Effector CD4-positive, alpha-beta T cell (primary cell): ENCODE measurements around the gene KRTAP1-4. TPM values are rescaled to one million over a fixed set of nuclear protein-coding genes. Genes with fewer than 3 reads are reported as not detected.
"Not testable (repeated sequence)": the region's sequence is repeated elsewhere in the genome, so short reads cannot be mapped to it uniquely, and the experiment has no call there.

Experiments used
- DNase-seq: peaks from one replicate; pipeline ENCODE4 v3.0.0-alpha.2; 2020
- total RNA-seq: gene quantifications from one replicate; lab custom pipeline; 2026; lab: John Stamatoyannopoulos, UW

Gene KRTAP1-4, protein sequence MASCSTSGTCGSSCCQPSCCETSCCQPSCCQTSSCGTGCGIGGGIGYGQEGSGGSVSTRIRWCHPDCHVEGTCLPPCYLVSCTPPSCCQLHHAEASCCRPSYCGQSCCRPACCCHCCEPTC
- total RNA-seq: not detected

DNA sequence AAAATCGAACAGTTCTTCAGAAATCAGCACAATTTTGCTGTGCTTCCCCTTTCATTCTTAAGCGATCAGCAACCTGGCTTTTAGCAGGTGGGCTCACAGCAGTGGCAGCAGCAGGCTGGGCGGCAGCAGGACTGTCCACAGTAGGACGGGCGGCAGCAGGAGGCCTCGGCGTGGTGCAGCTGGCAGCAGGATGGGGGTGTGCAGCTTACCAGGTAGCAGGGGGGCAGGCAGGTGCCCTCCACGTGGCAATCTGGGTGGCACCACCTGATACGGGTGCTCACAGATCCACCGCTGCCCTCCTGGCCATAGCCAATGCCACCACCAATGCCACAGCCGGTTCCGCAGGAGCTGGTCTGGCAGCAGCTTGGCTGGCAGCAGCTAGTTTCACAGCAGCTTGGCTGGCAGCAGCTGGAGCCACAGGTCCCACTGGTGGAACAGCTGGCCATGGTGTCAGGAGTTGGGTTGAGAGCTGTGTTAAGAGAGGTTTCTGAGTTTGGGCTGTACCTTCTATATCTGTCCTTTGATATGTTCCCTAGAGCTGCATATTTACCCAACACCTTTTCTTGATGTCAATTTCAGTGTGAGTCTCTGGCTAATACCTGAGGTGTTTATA, at the start of gene KRTAP1-4:
Gene KRTAP1-4, minus strand, starts transcription at position 563 of the 613 bp plus-strand sequence. Its CDS starts 117 bp downstream, at position 446.
- DNase-seq: no peak

DNA sequence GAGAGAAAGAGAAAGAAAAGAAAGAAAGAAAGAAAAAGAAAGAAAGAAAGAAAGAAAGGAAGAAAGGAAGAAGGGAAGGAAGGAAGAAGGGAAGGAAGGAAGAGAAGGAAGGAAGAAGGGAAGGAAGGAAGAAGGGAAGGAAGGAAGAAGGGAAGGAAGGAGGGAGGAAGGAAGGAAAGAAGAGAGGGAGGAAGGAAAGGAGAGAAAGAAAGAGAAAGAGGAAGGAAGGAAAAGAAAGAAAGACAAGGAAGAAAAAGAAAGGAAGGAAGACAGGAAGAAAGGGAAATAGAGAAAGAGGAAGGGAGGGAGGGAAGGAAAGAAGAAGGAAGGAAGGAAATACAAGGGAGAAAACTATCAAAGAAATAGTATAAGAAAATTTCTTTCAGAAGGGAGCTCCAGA, 46.8 kb upstream of the KRTAP1-4 start:
- DNase-seq: no peak

DNA sequence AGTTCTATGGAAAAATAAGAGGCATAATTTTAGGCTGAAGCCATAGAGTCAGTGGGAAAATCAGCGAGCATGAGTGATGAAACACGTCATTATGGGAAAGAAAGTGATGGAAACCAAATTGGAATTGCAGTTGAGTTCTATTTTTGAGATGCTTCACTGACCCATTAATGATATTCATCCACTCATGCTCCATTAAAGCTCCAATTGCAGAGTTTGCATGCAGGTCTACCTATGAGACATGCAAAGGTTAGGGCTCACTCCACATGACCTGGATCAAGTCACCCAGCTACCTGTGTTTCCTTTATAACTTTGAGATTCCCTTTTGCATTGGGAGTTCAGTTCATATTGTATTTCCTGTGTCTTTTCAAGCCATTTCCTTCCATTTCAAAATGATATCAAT, 43.7 kb upstream of the KRTAP1-4 start:
- no peak for DNase-seq

DNA sequence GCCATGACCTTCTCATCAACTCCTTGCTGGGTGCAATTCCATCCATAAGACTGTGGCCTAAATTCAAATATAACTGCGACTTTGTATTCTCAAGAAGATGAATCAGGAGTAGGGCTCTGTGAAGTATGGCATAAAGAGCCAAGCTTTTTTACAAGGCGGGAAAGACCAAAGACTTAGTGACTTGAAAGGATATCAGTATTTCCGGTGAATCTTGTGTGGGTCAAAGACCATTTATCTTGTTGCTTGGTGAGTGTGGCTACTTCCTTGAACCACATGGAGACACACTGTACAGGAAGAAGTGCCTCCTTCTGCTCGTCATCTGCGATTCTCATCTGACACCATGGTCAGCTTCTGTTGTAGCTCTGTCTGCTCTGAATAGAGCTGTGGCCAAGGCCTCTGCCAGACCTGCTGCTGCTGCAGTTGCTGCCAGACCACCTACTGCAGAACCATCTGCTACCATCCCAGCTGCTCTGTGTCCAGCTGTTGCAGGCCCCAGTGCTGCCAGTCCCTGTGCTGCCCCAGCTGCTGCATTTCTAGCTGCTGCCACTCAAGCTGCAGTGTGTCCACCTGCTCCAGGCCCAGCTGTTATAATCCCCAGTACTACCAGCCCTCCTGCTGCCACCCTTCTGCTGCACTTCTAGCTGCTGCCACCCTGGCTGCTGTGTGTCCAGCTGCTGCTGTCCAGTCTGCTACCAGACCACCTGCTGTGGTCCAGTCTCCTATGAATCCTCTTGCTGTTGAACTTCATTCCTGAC, 41.8 kb upstream of the KRTAP1-4 start:
- no peak for DNase-seq

DNA sequence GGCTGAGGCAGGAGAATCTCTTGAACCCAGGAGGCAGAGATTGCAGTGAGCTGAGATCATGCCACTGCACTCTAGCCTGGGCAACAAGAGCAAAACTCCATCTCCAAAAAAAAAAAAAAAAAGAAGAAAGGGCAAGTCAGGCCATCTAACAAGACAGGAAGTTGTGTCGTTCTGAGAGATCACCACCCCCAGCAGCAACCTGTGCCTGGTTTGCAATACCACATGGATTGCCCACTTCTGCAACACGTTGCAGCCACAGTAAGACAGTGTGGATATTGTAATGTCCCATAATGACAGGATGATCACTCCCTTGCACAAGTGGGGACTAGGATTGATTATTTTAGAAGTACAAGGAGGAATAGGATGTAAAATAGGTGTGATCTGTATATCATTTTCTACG, 39.0 kb upstream of the KRTAP1-4 start:
- no peak for DNase-seq

DNA sequence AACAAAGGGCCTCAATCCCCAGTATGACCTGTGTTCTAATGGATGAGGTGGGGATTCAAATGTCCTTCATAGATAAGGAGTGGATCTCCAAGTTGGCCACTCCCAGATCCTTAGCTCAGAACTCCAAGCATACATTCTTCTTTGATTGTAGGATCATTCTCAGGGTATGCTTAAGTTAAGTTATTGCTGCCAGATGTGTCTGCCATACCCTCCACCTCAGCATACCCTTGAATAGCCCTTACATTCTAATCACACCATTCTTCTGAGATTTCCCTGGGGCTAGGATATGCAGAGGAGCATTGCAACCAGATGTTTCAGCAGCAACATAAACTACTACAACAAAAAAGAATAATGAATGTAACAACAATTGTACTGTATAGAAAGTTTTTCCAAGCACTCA, 37.3 kb upstream of the KRTAP1-4 start:
- DNase-seq: no peak

DNA sequence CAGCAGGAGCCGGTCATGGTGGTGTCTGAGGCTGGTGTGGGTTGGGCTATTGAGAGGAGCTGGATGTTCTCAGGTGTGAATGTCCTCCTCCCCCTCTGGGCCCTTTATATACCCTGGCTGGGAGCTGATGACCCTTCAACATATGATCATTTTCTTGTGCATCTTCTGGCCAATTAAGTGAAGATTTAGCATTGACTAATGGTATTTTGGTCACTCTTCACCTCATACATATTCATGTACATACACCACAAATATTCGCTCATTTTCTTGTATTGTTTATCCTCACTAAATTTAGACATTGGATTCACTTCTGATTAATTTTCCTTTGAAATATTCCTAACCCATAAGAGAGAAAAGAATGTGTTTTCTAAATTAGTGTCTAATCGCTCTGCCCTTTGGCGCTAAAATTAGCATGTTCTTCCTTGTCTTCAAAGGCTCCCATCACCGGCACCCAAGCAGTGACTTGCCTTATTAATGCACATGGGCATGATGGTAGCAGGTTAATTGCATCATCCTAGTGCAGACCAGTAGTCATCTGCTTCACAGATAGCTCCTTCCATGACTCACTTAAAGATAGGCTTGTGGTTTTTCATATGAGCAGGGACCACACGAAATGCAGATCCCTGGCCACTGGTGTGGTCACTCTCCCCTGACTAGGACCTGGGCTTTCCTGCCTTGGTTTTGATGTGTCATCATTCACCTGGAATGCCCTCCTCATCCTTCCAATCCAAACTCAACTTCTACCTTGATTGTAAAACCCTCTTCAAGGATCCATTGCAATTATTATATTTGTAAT, 36.0 kb upstream of the KRTAP1-4 start, which contains the start of gene KRTAP2-4:
Gene KRTAP2-4, minus strand, starts transcription at position 51 of the 796 bp plus-strand sequence. Its CDS starts 34 bp downstream, at position 17.
- DNase-seq: no peak

DNA sequence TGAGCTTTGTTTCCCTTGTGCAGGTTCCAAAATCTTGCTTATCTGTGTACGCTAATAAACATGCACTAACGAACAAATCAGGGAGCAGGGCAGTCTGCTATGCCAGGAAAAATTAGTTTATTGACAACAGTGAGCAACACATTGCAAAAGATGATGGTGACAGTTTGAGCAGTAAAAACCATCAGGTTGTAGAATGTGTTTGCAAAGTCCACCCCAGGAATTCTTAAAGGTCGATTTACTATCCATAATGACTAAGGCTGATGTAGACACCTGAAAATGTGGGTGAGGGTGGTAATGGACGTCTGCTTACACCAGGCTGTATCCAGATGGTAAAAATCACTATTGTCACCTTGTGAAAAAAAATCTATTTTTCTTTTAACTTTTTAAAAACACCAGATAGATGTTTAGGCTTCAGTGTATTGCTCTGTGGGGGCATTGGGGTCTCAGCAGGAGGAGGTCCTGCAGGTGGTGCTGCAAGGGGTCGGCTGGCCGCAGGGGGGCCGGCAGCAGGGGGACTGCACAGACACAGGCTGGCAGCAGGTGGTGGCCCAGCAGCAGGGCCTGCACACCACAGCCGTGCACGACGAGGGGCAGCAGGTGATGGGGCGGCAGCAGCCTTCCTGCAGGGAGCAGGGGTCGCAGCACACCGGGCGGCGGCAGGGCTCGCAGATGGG, 35.2 kb upstream of the KRTAP1-4 start:
- DNase-seq: not testable (repeated sequence)

DNA sequence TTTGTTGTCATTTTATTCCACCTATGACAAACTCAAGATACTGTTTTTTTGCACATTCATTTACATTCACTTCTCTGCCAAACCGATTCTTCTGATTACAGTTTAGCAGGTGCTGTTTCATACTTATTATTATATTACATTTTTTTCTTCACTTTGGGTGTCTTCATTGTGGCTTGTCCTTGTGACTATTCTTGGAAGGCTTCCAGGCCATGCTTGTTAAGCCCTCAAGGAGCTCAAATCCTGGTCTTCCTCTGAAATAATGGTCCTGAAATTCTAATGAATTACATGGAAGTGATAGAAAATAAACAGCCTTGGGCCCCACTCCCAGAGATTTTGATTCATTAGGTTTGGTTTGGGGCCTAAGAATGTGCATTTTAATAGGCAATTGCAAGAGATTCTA, 34.3 kb upstream of the KRTAP1-4 start:
- DNase-seq: no peak

DNA sequence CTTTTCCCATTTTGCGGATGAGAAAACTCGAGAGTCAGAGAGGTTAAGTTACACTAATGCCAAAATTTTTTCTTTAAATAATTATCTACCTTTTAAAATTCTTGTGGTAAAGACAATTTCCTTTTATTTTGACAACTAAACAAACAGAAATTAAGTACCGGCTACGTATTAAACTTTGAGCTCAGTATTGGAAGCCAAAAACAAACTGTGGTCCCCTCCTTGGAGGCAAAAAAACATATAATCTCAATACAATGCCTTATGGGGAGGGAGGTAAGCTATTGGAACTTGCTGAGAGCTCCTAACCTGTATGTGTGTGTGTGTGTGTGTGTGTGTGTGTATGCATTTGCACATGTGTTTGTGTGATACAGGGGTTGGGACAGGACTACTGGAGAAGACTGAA, 33.5 kb upstream of the KRTAP1-4 start:
- DNase-seq: no peak

DNA sequence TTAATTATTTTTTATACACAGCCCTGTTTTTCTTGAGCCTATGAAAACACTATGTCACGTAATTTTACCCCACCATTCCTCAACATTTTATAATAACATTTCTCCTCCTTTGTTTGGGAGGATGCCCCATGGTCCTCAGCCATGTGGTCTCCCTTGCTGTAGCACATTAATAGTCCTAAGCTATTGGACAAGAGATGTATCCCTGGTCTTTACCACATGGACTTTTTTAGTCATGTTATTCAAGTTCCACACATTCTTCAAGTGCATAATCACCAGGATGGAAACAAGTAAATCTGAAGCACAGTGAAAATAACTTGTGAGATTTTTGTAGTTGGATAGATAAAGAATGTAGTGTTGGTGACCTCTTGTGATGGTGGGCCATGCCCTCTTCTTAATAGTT, 32.0 kb upstream of the KRTAP1-4 start:
- no peak for DNase-seq

DNA sequence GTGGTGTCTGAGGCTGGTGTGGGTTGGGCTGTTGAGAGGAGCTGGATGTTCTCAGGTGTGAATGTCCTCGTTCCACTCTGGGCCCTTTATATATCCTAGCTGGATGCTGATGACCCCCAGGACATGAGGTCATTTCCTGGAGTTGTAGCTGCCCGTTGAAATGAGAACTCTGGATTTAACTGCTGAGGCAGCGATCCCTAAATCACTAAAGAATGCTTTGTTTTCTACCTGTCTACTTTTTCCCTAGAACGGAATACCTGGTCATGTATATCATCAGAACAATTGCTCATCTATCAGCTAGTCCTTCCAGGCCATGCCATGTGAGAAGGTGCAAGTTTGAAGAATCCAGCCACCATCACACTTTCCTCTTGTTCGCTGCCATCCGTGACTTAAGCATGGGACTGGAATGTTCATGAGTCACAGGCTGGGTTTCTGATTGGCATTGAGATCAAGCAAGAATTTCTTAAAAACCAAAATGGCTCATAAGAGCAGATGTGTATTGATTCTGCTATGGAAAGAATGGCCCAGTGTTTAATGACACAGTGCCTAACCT, 30.1 kb upstream of the KRTAP1-4 start, which contains the start of gene KRTAP2-3:
Gene KRTAP2-3, minus strand, starts transcription at position 63 of the 553 bp plus-strand sequence. CDS start 64 bp downstream, outside the sequence.
- no peak for DNase-seq

DNA sequence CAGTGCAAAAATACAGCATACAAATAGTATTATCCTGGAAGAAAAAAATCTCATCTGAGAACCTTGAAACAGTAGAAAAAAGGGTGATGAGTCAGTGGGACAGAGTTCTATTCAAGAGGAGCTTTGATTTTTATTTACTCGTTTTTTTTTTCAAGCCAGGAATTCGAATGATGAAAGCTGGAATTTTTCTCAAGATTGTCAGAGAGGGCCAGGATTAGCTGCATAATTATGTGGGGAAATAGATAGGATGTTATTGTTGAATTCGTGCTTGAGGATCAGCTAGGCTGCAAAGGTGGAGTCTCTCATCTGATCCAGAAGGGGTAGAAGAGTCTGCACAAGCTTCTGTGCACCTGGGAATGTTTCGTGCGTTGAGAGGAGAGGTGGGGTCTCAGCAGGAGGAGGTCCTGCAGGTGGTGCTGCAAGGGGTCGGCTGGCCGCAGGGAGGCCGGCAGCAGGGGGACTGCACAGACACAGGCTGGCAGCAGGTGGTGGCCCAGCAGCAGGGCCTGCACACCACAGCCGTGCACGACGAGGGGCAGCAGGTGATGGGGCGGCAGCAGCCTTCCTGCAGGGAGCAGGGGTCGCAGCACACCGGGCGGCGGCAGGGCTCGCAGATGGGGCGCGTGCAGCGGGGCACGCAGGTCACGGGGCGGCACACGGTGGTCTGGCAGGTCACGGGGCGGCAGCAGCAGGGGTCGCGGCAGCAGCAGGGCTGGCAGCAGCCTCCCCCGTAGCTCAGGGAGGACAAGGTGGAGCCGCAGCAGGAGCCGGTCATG, 29.5 kb upstream of the KRTAP1-4 start:
- not testable (repeated sequence) for DNase-seq

DNA sequence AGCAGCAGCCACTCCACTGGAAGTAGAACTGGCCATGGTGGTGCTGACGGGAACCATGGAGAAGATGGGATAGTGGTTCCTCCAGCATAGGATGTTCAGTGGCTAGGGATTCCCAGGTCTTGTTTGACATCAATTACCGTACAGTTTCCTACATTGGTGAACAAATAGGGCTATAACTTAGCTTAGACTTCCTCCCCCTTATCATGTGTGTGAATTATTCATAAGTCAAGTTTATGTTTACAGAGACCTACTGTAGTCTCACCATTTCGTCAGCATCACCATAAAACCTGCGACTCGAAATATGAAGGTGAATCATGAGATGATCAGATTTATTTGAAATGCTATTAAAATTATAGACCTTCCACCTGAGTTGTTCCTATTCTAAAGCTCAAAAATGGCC, 28.7 kb upstream of the KRTAP1-4 start:
- DNase-seq: no peak

DNA sequence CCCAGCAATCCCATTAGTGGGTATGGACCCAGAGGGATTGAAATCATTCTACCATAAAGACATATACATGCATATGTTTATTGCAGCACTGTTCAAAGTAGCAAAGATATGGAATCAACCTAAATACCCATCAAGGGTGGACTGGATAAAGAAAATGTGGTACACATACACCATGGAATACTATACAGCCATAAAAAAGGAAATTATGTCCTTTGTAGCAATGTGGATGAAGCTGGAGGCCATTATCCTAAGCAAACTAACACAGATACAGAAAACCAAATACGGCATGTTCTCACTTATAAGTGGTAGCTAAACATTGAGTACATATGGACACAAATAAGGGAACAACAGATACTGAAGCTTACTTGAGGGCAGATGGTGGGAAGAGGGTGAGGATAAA, 27.6 kb upstream of the KRTAP1-4 start:
- DNase-seq: no peak

DNA sequence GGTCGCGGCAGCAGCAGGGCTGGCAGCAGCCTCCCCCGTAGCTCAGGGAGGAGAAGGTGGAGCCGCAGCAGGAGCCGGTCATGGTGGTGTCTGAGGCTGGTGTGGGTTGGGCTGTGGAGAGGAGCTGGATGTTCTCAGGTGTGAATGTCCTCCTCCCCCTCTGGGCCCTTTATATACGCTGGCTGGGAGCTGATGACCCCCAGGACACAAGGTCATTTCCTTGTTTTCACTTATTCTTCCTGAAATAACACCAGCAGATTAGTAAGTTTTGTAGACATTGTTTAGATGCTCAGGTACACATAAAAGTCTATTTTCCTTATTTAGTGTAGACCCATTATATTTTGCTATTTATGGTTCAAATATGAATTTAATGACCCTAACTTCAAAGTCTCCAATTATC, 25.1 kb upstream of the KRTAP1-4 start, which contains the start of gene KRTAP2-2:
Gene KRTAP2-2, minus strand, starts transcription at position 101 of the 400 bp plus-strand sequence. Its CDS starts 19 bp downstream, at position 82.
- DNase-seq: not testable (repeated sequence)

DNA sequence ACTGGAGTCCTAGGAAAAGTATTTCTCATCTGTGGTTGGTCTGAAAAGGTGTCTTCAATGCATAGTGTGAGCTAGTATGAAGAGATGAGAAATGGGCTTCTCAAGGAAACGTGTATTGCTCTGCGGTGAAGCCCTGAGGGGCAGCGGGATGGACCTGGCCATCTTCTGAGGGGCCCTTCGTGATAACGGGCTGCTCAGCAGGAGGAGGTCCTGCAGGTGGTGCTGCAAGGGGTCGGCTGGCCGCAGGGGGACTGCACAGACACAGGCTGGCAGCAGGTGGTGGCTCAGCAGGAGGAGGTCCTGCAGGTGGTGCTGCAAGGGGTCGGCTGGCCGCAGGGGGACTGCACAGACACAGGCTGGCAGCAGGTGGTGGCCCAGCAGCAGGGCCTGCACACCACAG, 24.6 kb upstream of the KRTAP1-4 start:
- not testable (repeated sequence) for DNase-seq

DNA sequence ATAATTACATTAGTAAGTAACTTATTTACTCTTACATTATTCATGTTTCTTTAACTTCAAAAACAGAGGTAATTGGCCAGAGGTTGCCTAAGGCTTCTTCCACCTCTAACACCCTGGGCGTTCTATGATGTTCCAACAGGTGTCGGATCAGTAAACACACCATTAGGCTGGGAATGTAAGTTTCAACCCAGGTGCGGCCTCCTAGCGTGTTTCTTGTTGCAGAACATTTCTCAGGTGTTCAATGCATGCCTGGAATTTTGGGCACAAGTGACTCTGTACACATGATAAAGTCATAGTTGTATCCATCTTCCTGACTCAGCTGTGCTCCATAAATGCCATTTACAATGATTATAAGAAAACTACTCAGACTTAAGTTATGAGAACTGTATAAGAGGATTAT, 24.0 kb upstream of the KRTAP1-4 start:
- no peak for DNase-seq

DNA sequence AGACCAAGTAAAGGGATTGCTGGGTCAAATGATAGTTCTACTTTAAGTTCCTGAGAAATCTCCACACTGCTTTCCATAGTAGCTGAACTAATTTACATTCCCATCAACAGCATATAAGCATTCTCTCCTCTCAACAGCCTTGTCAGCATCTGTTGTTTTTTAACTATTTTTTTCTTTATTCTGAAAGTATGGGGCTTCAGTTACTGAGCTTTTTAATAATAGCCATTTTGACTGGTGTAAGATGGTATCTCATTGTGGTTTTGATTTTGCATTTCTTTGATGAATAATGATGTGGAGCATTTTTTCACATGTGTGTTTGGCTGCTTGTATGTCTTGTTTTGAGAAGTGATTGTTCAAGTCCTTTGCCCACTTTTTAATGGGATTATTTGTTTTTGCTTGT, 22.6 kb upstream of the KRTAP1-4 start:
- no peak for DNase-seq

DNA sequence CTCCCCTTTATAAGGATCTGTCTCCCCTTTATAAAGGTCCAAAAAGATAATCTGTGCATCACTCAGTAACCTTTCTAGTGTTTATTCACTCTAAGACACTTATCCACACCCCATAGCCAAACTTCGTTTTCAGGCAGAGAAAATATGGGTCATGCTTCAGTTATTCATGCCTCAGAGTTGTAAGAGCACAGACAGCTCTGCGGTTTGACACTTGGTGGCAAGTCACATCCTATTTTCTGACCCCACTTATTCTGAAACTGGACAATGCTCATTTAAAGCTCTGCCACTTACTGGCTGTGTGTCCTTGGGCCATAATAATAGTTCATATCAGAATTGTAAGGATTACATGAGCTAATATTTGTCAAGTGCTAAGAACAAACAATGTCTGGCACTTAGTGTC, 19.1 kb upstream of the KRTAP1-4 start:
- no peak for DNase-seq

DNA sequence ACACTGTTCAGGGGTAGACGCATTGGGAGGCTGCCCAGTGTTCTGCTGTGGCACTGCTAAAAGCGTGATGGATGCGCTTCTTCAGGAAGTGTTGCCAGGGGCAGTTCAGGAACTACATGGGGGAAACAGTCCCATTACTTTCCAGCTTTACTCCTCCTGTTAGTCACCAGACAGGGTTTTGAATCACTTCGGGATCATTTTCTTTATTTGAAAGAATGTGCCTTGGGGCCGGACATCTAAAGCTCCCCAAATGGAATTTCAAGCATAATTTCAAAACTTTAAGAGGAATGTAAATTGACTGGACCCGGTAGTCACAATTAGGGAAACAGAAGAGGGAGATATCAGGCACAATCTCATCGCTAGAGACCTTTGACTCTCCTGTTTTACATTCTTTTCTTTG, 18.4 kb upstream of the KRTAP1-4 start:
- no peak for DNase-seq
